Measurements from ENCODE around the gene DAG1.

Gene DAG1

DNA sequence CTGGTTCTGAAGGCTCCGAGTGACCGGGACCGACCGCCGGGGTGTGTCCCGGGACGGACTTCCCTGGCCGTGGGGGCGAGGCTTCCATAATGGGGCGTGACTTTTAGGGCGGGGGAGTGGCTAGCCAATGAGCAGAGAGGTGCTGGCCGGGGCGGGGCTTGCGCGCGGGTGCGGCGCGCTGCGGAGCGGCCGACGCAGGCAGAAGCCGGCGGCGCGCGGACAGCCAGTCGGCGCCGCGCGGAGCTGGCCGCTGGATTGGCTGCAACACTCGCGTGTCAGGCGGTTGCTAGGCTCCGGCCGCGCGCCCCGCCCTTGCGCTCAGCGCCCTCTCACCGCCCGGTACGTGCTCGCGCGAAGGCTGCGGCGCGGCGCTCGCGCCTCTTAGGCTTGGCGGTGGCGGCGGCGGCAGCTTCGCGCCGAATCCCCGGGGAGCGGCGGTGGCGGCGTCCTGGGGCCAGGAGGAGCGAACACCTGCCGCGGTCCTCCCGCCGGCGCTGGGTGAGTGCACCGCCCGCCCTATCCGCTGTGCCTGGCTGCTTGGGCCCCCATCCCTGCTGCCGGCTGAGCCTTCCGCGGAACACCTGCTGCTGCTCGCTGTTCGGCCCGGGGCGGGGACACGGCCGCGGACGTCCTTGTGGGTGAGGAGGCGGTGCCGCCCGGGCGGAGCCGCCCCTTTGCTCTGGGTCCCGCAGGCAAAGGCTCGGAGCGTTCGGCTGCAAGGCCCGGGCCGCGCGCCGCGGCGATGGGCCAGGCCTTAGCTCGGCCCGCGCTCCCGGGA, at the start of gene DAG1:
Gene DAG1, plus strand, starts transcription at position 332 of the 778 bp plus-strand sequence. CDS start 40,268 bp downstream, outside the sequence.
- POLR2A ChIA-PET (ENCODE audit: low non-redundant PET), result interaction anchor here (0.6 to 1.8 kb wide), 3 partner anchors 10 to 210 kb away, joined by 3 to 7 read pairs (median 4); no protein-coding TSS in a partner anchor

DNA sequence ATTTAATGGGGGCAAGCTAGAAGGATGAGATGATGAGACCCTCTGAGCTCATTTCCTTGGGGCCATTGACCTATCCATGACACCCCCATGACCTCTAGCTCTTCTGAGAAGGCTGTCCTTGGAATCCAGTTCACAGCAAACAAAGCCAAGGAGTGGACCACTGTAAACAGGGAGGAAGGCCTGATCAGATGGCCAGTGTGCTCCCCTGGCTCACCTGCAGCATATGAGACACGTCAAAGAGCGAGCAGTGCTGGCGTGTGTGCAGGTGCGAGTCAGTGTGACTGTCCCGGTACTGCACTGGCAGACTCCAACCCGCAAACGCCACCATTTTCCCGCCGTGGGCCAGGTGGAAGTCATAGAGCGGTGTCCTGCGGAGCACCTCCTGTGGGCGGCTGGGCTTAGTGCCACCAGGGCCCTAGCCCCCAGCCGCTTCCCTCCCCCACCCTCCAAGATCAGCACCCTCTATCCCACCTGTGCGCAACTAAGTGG, 48.1 kb upstream of the DAG1 start:
- CTCF ChIA-PET, result no interaction called here
- no peak for DNase-seq (ENCODE audit: low spot score)
- peak overlapping the region; percentile 96 for H3K27ac ChIP-seq
- no peak for TF ChIP-seq CTCF (conservative IDR thresholded peaks at IDR 0.05; ENCODE audit: low read depth)
- POLR2A ChIA-PET (ENCODE audit: low non-redundant PET), result no interaction called here

More for the DNA sequence above, at the start of gene DAG1:
- DNase-seq (ENCODE audit: low spot score), result peak; percentile 95
- peak within 1 kb of the TSS; percentile 100 for H3K27ac ChIP-seq
- no peak for TF ChIP-seq CTCF (conservative IDR thresholded peaks at IDR 0.05; ENCODE audit: low read depth)
- CTCF ChIA-PET, result interaction anchor here (0.7 to 1.1 kb wide), 3 partner anchors 21 to 1633 kb away, joined by 3 to 5 read pairs (median 3); no protein-coding TSS in a partner anchor

DNA sequence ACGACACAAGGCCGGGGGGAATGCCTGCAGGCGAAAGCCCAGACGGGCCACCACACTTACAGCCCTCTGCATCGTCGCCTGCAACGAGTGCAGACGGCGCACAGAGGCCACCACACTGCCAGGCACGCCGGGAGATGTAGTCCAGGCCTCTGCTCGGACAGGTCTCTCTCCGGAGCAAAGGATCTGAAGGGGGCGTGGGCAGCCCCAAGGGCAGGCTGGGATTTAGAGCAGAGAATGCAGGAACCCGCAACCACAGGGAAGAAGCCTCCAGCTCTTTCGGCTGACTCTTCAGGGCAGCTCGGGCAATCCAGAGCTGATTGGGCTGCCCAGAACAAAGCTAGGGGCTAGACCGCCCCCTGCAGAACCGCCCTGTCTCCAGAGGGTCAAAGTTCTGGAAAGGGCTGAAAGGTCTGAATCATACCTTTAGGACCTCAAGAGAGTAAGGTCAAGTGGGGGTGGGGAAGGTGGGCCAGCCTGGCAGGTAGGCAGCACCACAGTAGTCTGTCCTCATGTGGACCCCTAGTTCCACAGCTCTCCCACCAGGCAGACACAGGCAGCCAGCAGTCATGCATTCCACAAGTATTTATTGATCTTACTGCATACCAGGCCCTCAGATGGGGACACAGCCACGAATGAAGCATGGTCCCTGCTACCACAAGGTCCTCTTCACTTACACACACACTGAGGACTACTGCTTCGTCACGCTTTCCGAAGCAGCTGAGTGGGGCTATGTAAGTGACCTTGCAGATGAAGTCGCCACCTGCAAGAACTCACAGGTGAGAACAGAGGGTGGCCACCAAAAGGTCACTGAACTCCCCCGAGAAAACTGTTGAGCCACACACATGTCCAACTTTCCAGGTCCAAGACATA, 47.5 kb upstream of the DAG1 start, which contains the start of gene AMT:
Gene AMT, minus strand, starts transcription at position 95 of the 870 bp plus-strand sequence. Its CDS starts 23 bp downstream, at position 72.
- peak within 1 kb of the TSS; percentile 96 for H3K27ac ChIP-seq
- POLR2A ChIA-PET (ENCODE audit: low non-redundant PET), result no interaction called here
- TF ChIP-seq CTCF (conservative IDR thresholded peaks at IDR 0.05; ENCODE audit: low read depth), result no peak
- CTCF ChIA-PET, result no interaction called here
- no peak for DNase-seq (ENCODE audit: low spot score)

DNA sequence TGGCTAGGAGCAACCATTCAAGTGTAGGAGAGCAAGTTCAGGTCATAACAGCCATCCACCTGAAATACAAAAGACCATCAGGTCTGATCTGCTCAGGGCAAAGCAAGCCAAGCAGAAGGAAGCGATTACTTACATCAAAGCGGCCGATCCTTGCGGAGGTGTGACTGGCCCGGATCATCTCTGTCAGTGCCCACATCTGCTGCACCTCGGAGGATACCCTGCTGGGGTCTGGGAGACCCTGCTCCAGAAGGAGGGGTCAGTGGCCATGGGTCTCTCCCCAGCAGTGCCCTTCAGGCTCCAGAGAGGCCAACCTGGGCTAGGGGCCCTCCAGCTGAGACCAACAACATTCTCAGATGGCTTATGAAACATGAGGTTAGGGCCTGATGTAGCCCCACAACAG, 45.3 kb upstream of the DAG1 start:
- ChIA-PET POLR2A (ENCODE audit: low non-redundant PET) (interaction anchor here (0.5 kb wide), 1 partner anchor 339 kb away, joined by 4 read pairs; no protein-coding TSS in a partner anchor), CTCF (no interaction called here)
- peak overlapping the region; percentile 96 for H3K27ac ChIP-seq
- no peak for DNase-seq (ENCODE audit: low spot score)
- TF ChIP-seq CTCF (conservative IDR thresholded peaks at IDR 0.05; ENCODE audit: low read depth), result no peak

- DNase-seq (ENCODE audit: low spot score), result no peak
- CTCF ChIA-PET, result no interaction called here
- H3K27ac ChIP-seq, result peak overlapping the region; percentile 92
- no peak for TF ChIP-seq CTCF (conservative IDR thresholded peaks at IDR 0.05; ENCODE audit: low read depth)
- POLR2A ChIA-PET (ENCODE audit: low non-redundant PET), result no interaction called here
These were observed 42.5 kb upstream of the DAG1 start for GRCh38 chr3:49427586-49427985.

GRCh38 chr3:49428752-49429080, 41.4 kb upstream of the DAG1 start:
- H3K27ac ChIP-seq, result peak overlapping the region; percentile 92
- POLR2A ChIA-PET (ENCODE audit: low non-redundant PET), result no interaction called here
- no peak for TF ChIP-seq CTCF (conservative IDR thresholded peaks at IDR 0.05; ENCODE audit: low read depth)
- DNase-seq (ENCODE audit: low spot score), result no peak
- CTCF ChIA-PET, result interaction anchor here (0.7 kb wide), 1 partner anchor 1209 kb away, joined by 6 read pairs; no protein-coding TSS in a partner anchor

Data from RWPE1 (cell line).